ENCODE results near the gene RPS5. TPM values are rescaled to one million over a fixed set of nuclear protein-coding genes. Genes with fewer than 3 reads are reported as not detected.

RPS5 gene
- total RNA-seq, 1 experiment from 2014 or later = 1,400 TPM

DNA sequence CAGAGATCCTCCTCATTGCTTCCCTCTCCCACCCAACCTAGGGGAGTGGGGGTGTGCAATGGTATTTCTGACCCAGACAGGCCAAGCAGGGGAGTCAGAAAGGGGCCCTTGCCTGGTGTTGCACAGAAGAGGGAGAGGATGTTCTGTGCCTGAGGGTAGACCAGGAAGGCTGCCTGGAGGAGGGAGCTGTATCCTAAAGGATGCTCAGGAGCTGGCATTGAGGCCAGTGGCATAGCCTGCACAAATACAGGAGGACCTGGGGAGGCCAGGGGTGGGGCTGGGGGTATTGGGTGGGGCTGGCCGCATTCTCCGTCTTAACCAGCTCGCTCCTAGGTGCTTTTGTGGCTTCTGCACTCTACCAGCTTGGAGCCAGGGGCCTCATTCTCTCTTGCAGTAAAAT is 12.8 kb downstream of the RPS5 start:
- no peak overlapping the region for H4K91ac ChIP-seq (ENCODE audit: insufficient read length, low read depth, low read length)

More for the DNA sequence above, 12.8 kb downstream of the RPS5 start:
- no peak overlapping the region for H4K5ac ChIP-seq (ENCODE audit: insufficient read length, low read depth, low read length)
- no peak overlapping the region for H3K14ac ChIP-seq (ENCODE audit: insufficient read depth, low read length)
- no peaks in the 10 kb centered on the region; the same call in 1 of the 2 replicates for H3K27me3 ChIP-seq (ENCODE audit: insufficient read depth, low read length)
- H3K9me3 Mint-ChIP-seq = peaks cover 2% of the 10 kb centered on the region in 2 experiments; a peak in 3 of 5 replicates
- no peak overlapping the region for H3K4ac ChIP-seq (ENCODE audit: low read depth, low read length)
- H3K9ac ChIP-seq (ENCODE audit: extremely low read depth, insufficient read length, low read length) = no peak overlapping the region
- no peak overlapping the region for H3K27ac ChIP-seq (ENCODE audit: insufficient read length, low read depth, low read length)
- H2BK20ac ChIP-seq (ENCODE audit: low read depth, low read length, poor library complexity, severe bottlenecking) = no peak overlapping the region
- H3K79me1 ChIP-seq (ENCODE audit: insufficient read depth, low read depth, low read length, poor library complexity, severe bottlenecking) = no peaks in the 10 kb centered on the region
- H3K79me2 ChIP-seq (ENCODE audit: insufficient read depth, low read length) = no peaks in the 10 kb centered on the region
- no peaks in the 10 kb centered on the region; the same call in 1 of the 2 replicates for H3K4me1 ChIP-seq (ENCODE audit: insufficient read depth, low read length)
- no peak overlapping the region for H3K23ac ChIP-seq (ENCODE audit: insufficient read length, low read depth, low read length)
- H2BK120ac ChIP-seq (ENCODE audit: low read depth, low read length, poor library complexity, severe bottlenecking) = no peak overlapping the region
- no peak overlapping the region for H2AK5ac ChIP-seq (ENCODE audit: insufficient read length, low read length)
- no peak overlapping the region for H3K18ac ChIP-seq (ENCODE audit: insufficient read length, low read depth, low read length)
- peaks cover 13% of the 10 kb centered on the region for H3K23me2 ChIP-seq (ENCODE audit: insufficient read length, low read depth, low read length, poor library complexity, severe bottlenecking)
- H3K27ac Mint-ChIP-seq = peak overlapping the region in 1 of 3 experiments; percentile 28; a peak in 1 of 7 replicates
- no peak overlapping the region for H2BK12ac ChIP-seq (ENCODE audit: insufficient read length, low read depth, low read length)
- TF ChIP-seq, protein P1, sequence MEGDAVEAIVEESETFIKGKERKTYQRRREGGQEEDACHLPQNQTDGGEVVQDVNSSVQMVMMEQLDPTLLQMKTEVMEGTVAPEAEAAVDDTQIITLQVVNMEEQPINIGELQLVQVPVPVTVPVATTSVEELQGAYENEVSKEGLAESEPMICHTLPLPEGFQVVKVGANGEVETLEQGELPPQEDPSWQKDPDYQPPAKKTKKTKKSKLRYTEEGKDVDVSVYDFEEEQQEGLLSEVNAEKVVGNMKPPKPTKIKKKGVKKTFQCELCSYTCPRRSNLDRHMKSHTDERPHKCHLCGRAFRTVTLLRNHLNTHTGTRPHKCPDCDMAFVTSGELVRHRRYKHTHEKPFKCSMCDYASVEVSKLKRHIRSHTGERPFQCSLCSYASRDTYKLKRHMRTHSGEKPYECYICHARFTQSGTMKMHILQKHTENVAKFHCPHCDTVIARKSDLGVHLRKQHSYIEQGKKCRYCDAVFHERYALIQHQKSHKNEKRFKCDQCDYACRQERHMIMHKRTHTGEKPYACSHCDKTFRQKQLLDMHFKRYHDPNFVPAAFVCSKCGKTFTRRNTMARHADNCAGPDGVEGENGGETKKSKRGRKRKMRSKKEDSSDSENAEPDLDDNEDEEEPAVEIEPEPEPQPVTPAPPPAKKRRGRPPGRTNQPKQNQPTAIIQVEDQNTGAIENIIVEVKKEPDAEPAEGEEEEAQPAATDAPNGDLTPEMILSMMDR (conservative IDR thresholded peaks at IDR 0.05) = no peak
- no peak overlapping the region for H3T11ph ChIP-seq (ENCODE audit: low read length)
- peaks cover 2% of the 10 kb centered on the region for H4K20me1 ChIP-seq (ENCODE audit: control insufficient read depth, insufficient read depth, insufficient read length)
- peak overlapping the region; percentile 73 for H3K4me2 ChIP-seq (ENCODE audit: insufficient read depth, insufficient read length, low read length)
- peaks cover 3 to 4% (median 3%) of the 10 kb centered on the region in 3 experiments; a peak in 5 of 7 replicates for H3K36me3 Mint-ChIP-seq (ENCODE audit: insufficient read depth in 1 of 3, low read depth in 3 of 3)
- H2BK15ac ChIP-seq (ENCODE audit: low read depth, low read length) = no peak overlapping the region
- H3K56ac ChIP-seq (ENCODE audit: insufficient read length, low read depth, low read length) = no peak overlapping the region
- H2AFZ ChIP-seq (ENCODE audit: low read length) = no peak overlapping the region
- H4K8ac ChIP-seq (replicated peaks; ENCODE audit: insufficient read length, low read depth, low read length) = no peak overlapping the region
- H3K4me3 Mint-ChIP-seq = peak overlapping the region in 1 of 2 experiments; percentile 94; a peak in 4 of 5 replicates
- WGBS (ENCODE audit: extremely low coverage, insufficient read length, low lambda C conversion rate) = no CpG with 5 or more reads among the region's 3 CpGs
- peaks cover 12 to 14% of the 10 kb centered on the region in 2 experiments for H3K4me1 Mint-ChIP-seq
- no peaks in the 10 kb centered on the region for H3K9me3 ChIP-seq (ENCODE audit: control insufficient read depth, low read depth, low read length)
- H3K27me3 Mint-ChIP-seq (ENCODE audit: low read depth) = peaks cover 14% of the 10 kb centered on the region
- H2BK5ac ChIP-seq (ENCODE audit: insufficient read length, low read length) = no peak overlapping the region
- DNase-seq = peak; percentile 12

All from H9 (cell line).